ENCODE data around the gene NDUFS4. TPM values are rescaled to one million over a fixed set of nuclear protein-coding genes. Genes with fewer than 3 reads are reported as not detected.

Gene NDUFS4
- total and polyA plus RNA-seq, 7 donors, result 103 to 250 (median 179) TPM

- Histone ChIP-seq H3K4me3 (no peak overlapping the region), H3K27ac (no peak overlapping the region), H3K9me3 (no peaks in the 10 kb centered on the region), H3K36me3 (ENCODE audit: insufficient read depth in 1 of 2, low read depth in 1 of 2) (no peaks in the 10 kb centered on the region), H3K4me1 (peaks cover 36% of the 10 kb centered on the region), H3K27me3 (ENCODE audit: insufficient read depth in 3 of 3, low read length in 2 of 3) (no peaks in the 10 kb centered on the region)
- TF ChIP-seq CTCF (IDR thresholded peaks at IDR 0.05), result no peak
- no peak for ATAC-seq
- intact Hi-C loops (cut with DNase I), result no loop called here
- DNase-seq, result no peak
Measured at GRCh38 chr5:53613536-53613935, 53.1 kb downstream of the NDUFS4 start.

GRCh38 chr5:53614376-53614885 lies 54.0 kb downstream of the NDUFS4 start:
- Histone ChIP-seq H3K4me1 (peaks cover 32% of the 10 kb centered on the region), H3K27ac (no peak overlapping the region), H3K27me3 (ENCODE audit: insufficient read depth in 3 of 3, low read length in 2 of 3) (no peaks in the 10 kb centered on the region), H3K4me3 (no peak overlapping the region), H3K36me3 (ENCODE audit: insufficient read depth in 1 of 2, low read depth in 1 of 2) (no peaks in the 10 kb centered on the region), H3K9me3 (no peaks in the 10 kb centered on the region)
- 76 to 89% (median 86%) methylated on average over 2 of the region's 2 CpGs for WGBS, 3 donors
- intact Hi-C loops (cut with DNase I), result no loop called here
- DNase-seq (no peak), ATAC-seq (no peak)
- no peak for TF ChIP-seq CTCF (IDR thresholded peaks at IDR 0.05)

GRCh38 chr5:53616939-53617549 lies 56.6 kb downstream of the NDUFS4 start:
- H3K27ac ChIP-seq, result no peak overlapping the region
- H3K27me3 ChIP-seq (ENCODE audit: insufficient read depth in 3 of 3, low read length in 2 of 3), result no peaks in the 10 kb centered on the region
- peaks cover 27% of the 10 kb centered on the region for H3K4me1 ChIP-seq
- WGBS, 3 donors, result 78 to 92% (median 80%) methylated on average over 3 of the region's 3 CpGs
- ATAC-seq, result no peak
- intact Hi-C loops (cut with DNase I), result no loop called here
- no peak overlapping the region for H3K4me3 ChIP-seq
- no peak for TF ChIP-seq CTCF (IDR thresholded peaks at IDR 0.05)
- no peaks in the 10 kb centered on the region for H3K36me3 ChIP-seq (ENCODE audit: insufficient read depth in 1 of 2, low read depth in 1 of 2)
- H3K9me3 ChIP-seq, result no peaks in the 10 kb centered on the region
- DNase-seq, result no peak

- ATAC-seq (no peak), DNase-seq (no peak)
- no peak for TF ChIP-seq CTCF (IDR thresholded peaks at IDR 0.05)
- intact Hi-C loops (cut with DNase I), result no loop called here
- no peaks in the 10 kb centered on the region for H3K9me3 ChIP-seq
- no peaks in the 10 kb centered on the region for H3K4me1 ChIP-seq
- no peaks in the 10 kb centered on the region for H3K27me3 ChIP-seq (ENCODE audit: insufficient read depth in 3 of 3, low read length in 2 of 3)
- no peak overlapping the region for H3K27ac ChIP-seq
- WGBS, 3 donors, result 82 to 99% (median 87%) methylated on average over 6 of the region's 6 CpGs
- H3K36me3 ChIP-seq (ENCODE audit: insufficient read depth in 1 of 2, low read depth in 1 of 2), result peaks cover 0 to 2% of the 10 kb centered on the region in 2 donors
- H3K4me3 ChIP-seq, result no peak overlapping the region
Measured at GRCh38 chr5:53631251-53631650, 70.8 kb downstream of the NDUFS4 start.

GRCh38 chr5:53642061-53642460 lies 81.6 kb downstream of the NDUFS4 start:
- WGBS, 3 donors, result 33 to 58% (median 42%) methylated on average over 3 of the region's 3 CpGs
- no peaks in the 10 kb centered on the region for H3K9me3 ChIP-seq
- DNase-seq (no peak), ATAC-seq (no peak)
- no peaks in the 10 kb centered on the region for H3K27me3 ChIP-seq (ENCODE audit: insufficient read depth in 3 of 3, low read length in 2 of 3)
- TF ChIP-seq CTCF (IDR thresholded peaks at IDR 0.05), result no peak
- intact Hi-C loops (cut with DNase I), result no loop called here
- peaks cover 0 to 12% of the 10 kb centered on the region in 2 donors for H3K36me3 ChIP-seq (ENCODE audit: insufficient read depth in 1 of 2, low read depth in 1 of 2)
- H3K4me1 ChIP-seq, result peaks cover 35% of the 10 kb centered on the region
- no peak overlapping the region for H3K4me3 ChIP-seq
- no peak overlapping the region for H3K27ac ChIP-seq
